Measurements from ENCODE around the gene SNAPC3. TPM values are rescaled to one million over a fixed set of nuclear protein-coding genes. Genes with fewer than 3 reads are reported as not detected.

The SNAPC3 gene
- total RNA-seq, 3 donors from 2014 or later, result 32.2 to 44.9 (median 44.5) TPM

DNA sequence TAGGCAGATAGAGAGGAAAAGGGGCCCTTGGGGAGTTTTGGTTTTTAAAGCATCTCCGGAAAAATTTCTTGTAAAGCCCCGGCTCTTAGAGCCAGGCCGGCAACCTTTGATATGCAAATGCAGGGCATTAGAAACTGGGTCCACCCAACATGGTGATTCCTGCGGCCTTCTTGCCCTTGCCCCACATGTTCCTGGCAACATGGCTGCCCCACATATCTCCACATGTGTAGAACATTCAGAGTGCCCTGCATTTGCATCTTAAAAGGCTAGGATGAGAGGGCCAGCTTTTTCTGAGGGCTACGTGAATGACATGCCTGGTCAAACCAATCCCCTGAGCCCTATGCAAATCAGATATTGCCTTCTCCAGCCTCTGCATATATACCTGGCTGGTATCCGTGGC lies 5.0 kb upstream of the SNAPC3 start:
- H3K4me3 ChIP-seq, result no peak overlapping the region
- TF ChIP-seq, protein P1, sequence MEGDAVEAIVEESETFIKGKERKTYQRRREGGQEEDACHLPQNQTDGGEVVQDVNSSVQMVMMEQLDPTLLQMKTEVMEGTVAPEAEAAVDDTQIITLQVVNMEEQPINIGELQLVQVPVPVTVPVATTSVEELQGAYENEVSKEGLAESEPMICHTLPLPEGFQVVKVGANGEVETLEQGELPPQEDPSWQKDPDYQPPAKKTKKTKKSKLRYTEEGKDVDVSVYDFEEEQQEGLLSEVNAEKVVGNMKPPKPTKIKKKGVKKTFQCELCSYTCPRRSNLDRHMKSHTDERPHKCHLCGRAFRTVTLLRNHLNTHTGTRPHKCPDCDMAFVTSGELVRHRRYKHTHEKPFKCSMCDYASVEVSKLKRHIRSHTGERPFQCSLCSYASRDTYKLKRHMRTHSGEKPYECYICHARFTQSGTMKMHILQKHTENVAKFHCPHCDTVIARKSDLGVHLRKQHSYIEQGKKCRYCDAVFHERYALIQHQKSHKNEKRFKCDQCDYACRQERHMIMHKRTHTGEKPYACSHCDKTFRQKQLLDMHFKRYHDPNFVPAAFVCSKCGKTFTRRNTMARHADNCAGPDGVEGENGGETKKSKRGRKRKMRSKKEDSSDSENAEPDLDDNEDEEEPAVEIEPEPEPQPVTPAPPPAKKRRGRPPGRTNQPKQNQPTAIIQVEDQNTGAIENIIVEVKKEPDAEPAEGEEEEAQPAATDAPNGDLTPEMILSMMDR (IDR thresholded peaks at IDR 0.05), result no peak
- ATAC-seq, result no peak
- peaks cover 7% of the 10 kb centered on the region for H3K4me1 ChIP-seq (ENCODE audit: low read depth)
- no peaks in the 10 kb centered on the region for H3K9me3 ChIP-seq
- no peak for DNase-seq
- no peaks in the 10 kb centered on the region for H3K36me3 ChIP-seq (ENCODE audit: low read depth)
- intact Hi-C loops (cut with DNase I, micrococcal nuclease), result no loop called here

DNA sequence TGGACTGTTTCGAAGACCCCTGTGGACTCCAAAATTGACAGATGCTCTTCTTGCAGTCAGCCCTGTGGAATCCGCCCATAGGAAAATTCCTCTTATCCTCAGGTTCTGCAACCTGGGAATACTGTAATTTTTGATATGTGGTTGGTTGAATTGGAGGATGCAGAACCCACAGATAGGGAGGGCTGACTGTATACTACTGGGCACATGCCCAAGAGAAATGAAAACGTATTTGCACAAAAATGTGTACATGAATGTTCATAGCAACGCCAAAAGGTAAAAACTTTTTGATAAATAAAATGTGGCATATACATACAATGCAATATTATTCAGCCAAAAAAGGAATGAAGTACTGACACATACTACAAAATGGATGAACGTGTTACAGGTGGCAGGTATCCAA lies 1.9 kb upstream of the SNAPC3 start:
- H3K4me1 ChIP-seq (ENCODE audit: low read depth), result peaks cover 14% of the 10 kb centered on the region
- DNase-seq (no peak), ATAC-seq (no peak)
- no peaks in the 10 kb centered on the region for H3K9me3 ChIP-seq
- no peak overlapping the region for H3K4me3 ChIP-seq
- intact Hi-C loops (cut with DNase I, micrococcal nuclease), result loop anchor here (10.0 kb wide), 3 partner anchors 116 to 206 kb away; partner anchors contain the start of gene TTC39B (in 1 of the 2)
- H3K36me3 ChIP-seq (ENCODE audit: low read depth), result no peaks in the 10 kb centered on the region
- TF ChIP-seq, protein P1 (IDR thresholded peaks at IDR 0.05), result no peak

DNA sequence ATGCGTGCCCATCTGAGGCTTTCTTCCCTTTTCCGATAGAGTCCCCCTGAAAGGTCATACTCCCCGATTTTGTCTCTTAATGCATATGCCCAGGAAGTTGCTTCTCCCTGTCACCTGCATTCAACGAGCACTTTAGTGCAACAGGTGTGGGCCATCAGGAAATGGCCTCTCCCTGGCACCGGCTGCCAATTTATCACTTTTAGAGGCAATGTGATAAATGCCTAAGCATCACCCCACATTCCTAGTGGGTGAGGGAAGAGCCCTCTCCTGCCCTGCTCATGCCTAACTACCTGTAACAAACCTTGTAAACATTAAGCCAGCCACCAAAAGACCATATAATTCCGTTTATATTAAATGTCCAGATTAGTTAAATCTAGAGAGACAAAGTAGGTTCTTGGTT lies 1.1 kb upstream of the SNAPC3 start:
- peak; percentile 30 for ATAC-seq
- intact Hi-C loops (cut with DNase I, micrococcal nuclease), result loop anchor here (10.0 kb wide), 3 partner anchors 117 to 207 kb away; partner anchors contain the start of gene TTC39B (in 1 of the 2)
- TF ChIP-seq, protein P1 (IDR thresholded peaks at IDR 0.05), result no peak

DNA sequence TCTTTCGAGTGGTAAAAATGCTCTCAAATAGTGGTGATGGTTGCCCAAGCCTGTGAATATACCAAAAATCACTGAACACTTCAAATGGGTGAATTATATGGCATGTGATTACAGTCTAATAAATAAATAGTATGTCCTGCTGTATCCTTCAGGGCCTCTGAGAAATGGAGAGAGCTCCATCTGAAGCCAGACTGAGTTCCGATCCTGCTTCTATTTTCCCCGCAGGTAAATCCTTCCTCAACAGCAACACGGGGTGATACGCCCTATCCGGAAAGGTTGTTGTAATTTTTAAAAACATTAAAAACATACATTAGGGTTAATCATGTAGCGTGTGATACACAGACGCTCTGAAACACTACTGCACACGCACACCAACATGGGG lies 695 bp upstream of the SNAPC3 start:
- H3K4me1 ChIP-seq (ENCODE audit: low read depth), result peaks cover 23% of the 10 kb centered on the region
- intact Hi-C loops (cut with DNase I, micrococcal nuclease), result loop anchor here (10.0 kb wide), 3 partner anchors 117 to 207 kb away; partner anchors contain the start of gene TTC39B (in 1 of the 2)

More for the DNA sequence above, 1.1 kb upstream of the SNAPC3 start:
- peak in 2 of 3 donors; percentile 38 to 51 for DNase-seq
- peaks cover 21% of the 10 kb centered on the region for H3K4me1 ChIP-seq (ENCODE audit: low read depth)
- no peaks in the 10 kb centered on the region for H3K36me3 ChIP-seq (ENCODE audit: low read depth)
- H3K9me3 ChIP-seq, result no peaks in the 10 kb centered on the region
- H3K4me3 ChIP-seq, result no peak overlapping the region

DNA sequence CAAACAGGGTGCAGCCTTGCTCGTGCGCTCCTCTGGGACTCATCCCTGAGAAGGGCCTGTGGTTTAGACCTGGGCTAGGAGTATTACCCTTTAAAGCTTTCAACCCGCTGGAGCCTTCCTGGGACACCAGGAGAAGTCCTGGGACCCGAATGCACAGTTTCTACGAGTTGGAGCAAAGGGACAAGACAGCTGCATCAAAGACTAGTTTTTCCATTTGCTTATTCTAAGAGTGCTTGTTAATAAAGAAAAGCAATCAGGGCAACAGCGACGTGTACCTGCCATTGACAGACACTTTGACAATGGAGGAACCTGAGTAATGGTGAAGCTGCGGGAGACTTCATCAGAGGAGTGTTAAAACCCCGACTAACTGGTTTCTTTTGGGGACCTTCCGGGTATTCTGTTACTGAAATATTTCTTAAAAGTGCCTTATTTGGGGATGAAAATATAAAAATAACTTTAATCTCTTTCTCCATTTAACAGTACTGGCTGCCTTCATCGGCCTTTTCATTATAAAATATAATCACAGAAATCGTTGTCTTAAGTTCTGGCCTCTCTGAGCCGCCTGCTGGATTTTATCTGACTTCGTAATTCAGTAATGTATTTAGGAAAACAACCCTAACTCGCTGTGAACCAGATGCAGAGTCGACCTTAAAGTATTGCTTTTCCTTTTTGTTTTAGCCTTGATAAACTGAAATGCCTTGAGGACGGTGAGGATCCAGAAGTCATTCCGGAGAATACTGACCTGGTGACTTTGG lies 732 bp downstream of the SNAPC3 start:
- Histone ChIP-seq H3K36me3 (ENCODE audit: low read depth) (no peaks in the 10 kb centered on the region), H3K4me1 (ENCODE audit: low read depth) (peaks cover 23% of the 10 kb centered on the region), H3K4me3 (peak overlapping the region; percentile 95), H3K9me3 (no peaks in the 10 kb centered on the region)
- ATAC-seq, result peak; percentile 43
- intact Hi-C loops (cut with DNase I, micrococcal nuclease), result loop anchor here (10.0 kb wide), 3 partner anchors 119 to 209 kb away; partner anchors contain the start of gene TTC39B (in 1 of the 2)
- DNase-seq, result no peak
- TF ChIP-seq, protein P1 (IDR thresholded peaks at IDR 0.05), result no peak

More for the DNA sequence above, 695 bp upstream of the SNAPC3 start:
- TF ChIP-seq, protein P1 (IDR thresholded peaks at IDR 0.05), result no peak
- H3K4me3 ChIP-seq, result peak overlapping the region; percentile 95
- no peaks in the 10 kb centered on the region for H3K36me3 ChIP-seq (ENCODE audit: low read depth)
- no peaks in the 10 kb centered on the region for H3K9me3 ChIP-seq
- ATAC-seq (no peak), DNase-seq (no peak)
